SU-DHL-6 (cell line): Measurements from ENCODE around the gene DUSP3.

Experiments
- H2AFZ ChIP-seq: fragments of 200-600 bp; sonication (generic); 2 replicates; pipeline ENCODE4 v1.6.1; 2014; ENCODE audit warnings: low read depth, mild to moderate bottlenecking, moderate library complexity, mixed read lengths, antibody characterized with exemption, low read length; ENCODE audit not compliant: severe bottlenecking
- H3F3A ChIP-seq: fragments of 200-600 bp; shearing (Covaris generic); 2 replicates; pipeline ENCODE4 v1.6.0; 2016; ENCODE audit warnings: antibody characterized with exemption, mild to moderate bottlenecking; ENCODE audit not compliant: insufficient read depth
- H3K27ac ChIP-seq: fragments of 200-600 bp; sonication (generic); 2 replicates; pipeline ENCODE4 v1.5.1; 2016; ENCODE audit warnings: low read depth, mild to moderate bottlenecking, low read length, moderate library complexity, mixed read lengths
- H3K27me3 ChIP-seq: fragments of 200-600 bp; sonication (generic), shearing (Covaris generic); 2 replicates; pipeline ENCODE4 v1.6.0; 2014; ENCODE audit warnings: mild to moderate bottlenecking, low read length
- H3K36me3 ChIP-seq: fragments of 200-600 bp; sonication (generic); 2 replicates; pipeline ENCODE4 v1.6.1; 2014; ENCODE audit warnings: mild to moderate bottlenecking, low read length, mixed read lengths
- H3K4me2 ChIP-seq: fragments of 300-600, 200-600 bp; shearing (Covaris generic), sonication (generic); 2 replicates; pipeline ENCODE4 v1.6.0; 2014; ENCODE audit warnings: low read length, low read depth, mild to moderate bottlenecking; ENCODE audit not compliant: poor library complexity, severe bottlenecking
- H3K4me3 ChIP-seq: fragments of 200-600 bp; sonication (generic); 2 replicates; pipeline ENCODE4 v1.5.1; 2014; ENCODE audit warnings: antibody characterized with exemption, low read length, mild to moderate bottlenecking, mixed read lengths; ENCODE audit not compliant: insufficient read depth, poor library complexity, severe bottlenecking
- H3K79me2 ChIP-seq: fragments of 200-600 bp; sonication (generic); 2 replicates; pipeline ENCODE4 v1.6.1; 2014; ENCODE audit warnings: mild to moderate bottlenecking, low read length, moderate library complexity; ENCODE audit not compliant: insufficient read depth
- H3K9ac ChIP-seq: fragments of 200-600 bp; sonication (generic); 2 replicates; pipeline ENCODE4 v1.7.0; 2014; ENCODE audit warnings: mild to moderate bottlenecking, low read length
- H3K9me2 ChIP-seq: fragments of 200-600 bp; sonication (generic); replicated peaks from 2 replicates; pipeline ENCODE4 v1.6.1; 2014; ENCODE audit warnings: low read length; ENCODE audit not compliant: insufficient read depth
- H3K9me3 ChIP-seq: fragments of 200-600 bp; sonication (generic); 2 replicates; pipeline ENCODE4 v1.6.1; 2014; ENCODE audit warnings: low read length, mixed read lengths; ENCODE audit not compliant: insufficient read depth
- H4K20me1 ChIP-seq: fragments of 200-600 bp; sonication (generic); 2 replicates; pipeline ENCODE4 v1.6.1; 2014; ENCODE audit warnings: low read depth, mild to moderate bottlenecking, antibody characterized with exemption, low read length, moderate library complexity, mixed read lengths
- CTCF ChIP-seq: fragments of 200-600 bp; sonication (generic); IDR thresholded peaks from one replicate; pipeline ENCODE4 v1.5.1; 2017; ENCODE audit warnings: antibody characterized with exemption, mild to moderate bottlenecking, low read length, moderate library complexity; ENCODE audit not compliant: insufficient read depth, poor library complexity, severe bottlenecking
- EZH2phosphoT487 ChIP-seq: fragments of 200-600 bp; sonication (generic), shearing (Covaris generic); conservative IDR thresholded peaks from 2 replicates; pipeline ENCODE4 v1.6.1; 2018; ENCODE audit warnings: mild to moderate bottlenecking, antibody characterized with exemption, low read length, moderate library complexity, mixed read lengths

DUSP3 gene

GRCh38 chr17:43768382-43768781, 10.4 kb downstream of the DUSP3 start:
- Histone ChIP-seq H4K20me1 (no peaks in the 10 kb centered on the region), H3K4me3 (no peak overlapping the region), H3K9ac (no peak overlapping the region), H3K27me3 (no peaks in the 10 kb centered on the region), H3K4me2 (no peak overlapping the region), H3K79me2 (no peaks in the 10 kb centered on the region), H3K27ac (no peak overlapping the region), H3K36me3 (no peaks in the 10 kb centered on the region), H3K9me3 (no peaks in the 10 kb centered on the region), H3F3A (no peaks in the 10 kb centered on the region), H2AFZ (no peak overlapping the region), H3K9me2 (no peaks in the 10 kb centered on the region)
- no peak for TF ChIP-seq CTCF
- no peak for TF ChIP-seq EZH2phosphoT487

GRCh38 chr17:43767713-43768059, 11.1 kb downstream of the DUSP3 start:
- H3F3A ChIP-seq, result no peaks in the 10 kb centered on the region
- H3K4me2 ChIP-seq, result no peak overlapping the region
- TF ChIP-seq EZH2phosphoT487, result no peak
- no peak for TF ChIP-seq CTCF
- no peaks in the 10 kb centered on the region for H3K9me2 ChIP-seq
- H3K27ac ChIP-seq, result no peak overlapping the region
- no peaks in the 10 kb centered on the region for H3K79me2 ChIP-seq
- no peaks in the 10 kb centered on the region for H3K9me3 ChIP-seq
- H3K9ac ChIP-seq, result no peak overlapping the region
- no peak overlapping the region for H2AFZ ChIP-seq
- no peaks in the 10 kb centered on the region for H3K36me3 ChIP-seq
- H4K20me1 ChIP-seq, result no peaks in the 10 kb centered on the region
- no peak overlapping the region for H3K4me3 ChIP-seq
- no peaks in the 10 kb centered on the region for H3K27me3 ChIP-seq

DNA sequence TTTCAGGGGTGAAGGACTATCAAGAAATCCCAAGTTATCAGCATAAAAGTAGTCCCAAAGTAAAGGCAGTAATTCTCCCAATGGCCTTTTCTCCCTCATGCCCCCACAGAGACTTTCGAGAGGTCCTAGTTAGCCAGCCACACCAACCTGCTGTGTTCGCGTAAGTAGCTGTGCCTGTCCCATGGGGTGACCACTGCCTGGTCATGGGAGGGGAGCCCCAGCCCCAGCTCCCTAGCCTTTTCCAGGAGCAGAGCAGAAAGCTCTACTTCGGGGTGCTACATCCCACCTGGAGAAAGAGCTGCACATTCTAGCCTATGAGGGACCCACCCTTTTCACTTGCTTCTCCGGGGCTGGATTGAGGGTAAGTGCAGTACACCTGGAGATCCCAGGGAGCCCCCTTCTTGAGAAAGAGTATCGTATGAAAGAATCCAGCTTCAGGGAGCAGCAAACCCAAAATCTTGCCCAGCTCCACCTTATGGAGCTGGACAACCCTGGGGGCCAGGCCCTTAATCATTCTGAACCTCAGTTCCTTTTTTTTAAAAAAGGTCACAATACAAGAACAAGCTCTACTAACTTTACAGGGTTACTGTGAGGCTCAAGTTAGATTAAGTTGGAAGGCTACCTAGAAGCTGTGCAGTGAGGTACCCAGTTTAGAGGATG, 11.6 kb downstream of the DUSP3 start:
- Histone ChIP-seq H3K27ac (no peak overlapping the region), H3K36me3 (no peaks in the 10 kb centered on the region), H3K9ac (no peak overlapping the region), H3K27me3 (no peaks in the 10 kb centered on the region), H3K9me3 (no peaks in the 10 kb centered on the region), H3K9me2 (no peaks in the 10 kb centered on the region), H3F3A (no peaks in the 10 kb centered on the region), H4K20me1 (no peaks in the 10 kb centered on the region), H2AFZ (no peak overlapping the region), H3K4me2 (no peak overlapping the region), H3K79me2 (no peaks in the 10 kb centered on the region), H3K4me3 (no peak overlapping the region)
- TF ChIP-seq CTCF, result no peak
- TF ChIP-seq EZH2phosphoT487, result no peak
